DMS153 treated with DMSO at 0.1 percent for 48 hours (cell line): ENCODE results near the gene CSNK1E.
"Not testable (repeated sequence)": the region's sequence is repeated elsewhere in the genome, so short reads cannot be mapped to it uniquely, and the experiment has no call there.

Experiments used
- DNase-seq: peaks from one replicate; lab custom pipeline; 2025; ENCODE audit not compliant: unreplicated experiment; lab: John Stamatoyannopoulos, UW

The CSNK1E gene

GRCh38 chr22:38317122-38317994, at the start of gene CSNK1E:
Gene CSNK1E, minus strand, starts transcription at chr22:38317433. Its CDS starts 3,276 bp downstream, at chr22:38314157.
- peak; percentile 12 for DNase-seq

- DNase-seq = not testable (repeated sequence)
These were observed 48.6 kb upstream of the CSNK1E start for GRCh38 chr22:38365829-38366228.

- not testable (repeated sequence) for DNase-seq
These were observed 47.9 kb upstream of the CSNK1E start for GRCh38 chr22:38365174-38365573.

GRCh38 chr22:38360560-38360959, 43.3 kb upstream of the CSNK1E start:
- not testable (repeated sequence) for DNase-seq

GRCh38 chr22:38359817-38360216, 42.6 kb upstream of the CSNK1E start:
- DNase-seq = not testable (repeated sequence)

- DNase-seq = not testable (repeated sequence)
These were observed 40.7 kb upstream of the CSNK1E start for GRCh38 chr22:38357971-38358370.

- no peak for DNase-seq
These were observed 38.0 kb upstream of the CSNK1E start for GRCh38 chr22:38355275-38355674.

- DNase-seq = no peak
These were observed 36.5 kb upstream of the CSNK1E start for GRCh38 chr22:38353701-38354100.

- DNase-seq = no peak
These were observed 36.0 kb upstream of the CSNK1E start for GRCh38 chr22:38353142-38353629.

GRCh38 chr22:38352436-38352835, 35.2 kb upstream of the CSNK1E start:
- DNase-seq = no peak

- no peak for DNase-seq
These were observed 33.5 kb upstream of the CSNK1E start for GRCh38 chr22:38350444-38351359.

- no peak for DNase-seq
These were observed 31.7 kb upstream of the CSNK1E start for GRCh38 chr22:38348751-38349496.

- no peak for DNase-seq
These were observed 30.9 kb upstream of the CSNK1E start for GRCh38 chr22:38347944-38348750.

- DNase-seq = no peak
These were observed 30.1 kb upstream of the CSNK1E start for GRCh38 chr22:38347181-38347943.

- DNase-seq = no peak
These were observed 29.3 kb upstream of the CSNK1E start for GRCh38 chr22:38346506-38346905.

- no peak for DNase-seq
These were observed 28.5 kb upstream of the CSNK1E start for GRCh38 chr22:38345782-38346181.

GRCh38 chr22:38339893-38340292, 22.7 kb upstream of the CSNK1E start:
- DNase-seq = not testable (repeated sequence)

GRCh38 chr22:38338772-38339379, 21.6 kb upstream of the CSNK1E start:
- no peak for DNase-seq

- no peak for DNase-seq
These were observed 19.5 kb upstream of the CSNK1E start for GRCh38 chr22:38336699-38337098.
